ENCODE results near the gene NDUFAF2. TPM values are rescaled to one million over a fixed set of nuclear protein-coding genes. Genes with fewer than 3 reads are reported as not detected.
"Not testable (repeated sequence)": the region's sequence is repeated elsewhere in the genome, so short reads cannot be mapped to it uniquely, and the experiment has no call there.

Gene NDUFAF2
- total RNA-seq, 1 donor from 2014 or later, result 13.9 TPM

DNA sequence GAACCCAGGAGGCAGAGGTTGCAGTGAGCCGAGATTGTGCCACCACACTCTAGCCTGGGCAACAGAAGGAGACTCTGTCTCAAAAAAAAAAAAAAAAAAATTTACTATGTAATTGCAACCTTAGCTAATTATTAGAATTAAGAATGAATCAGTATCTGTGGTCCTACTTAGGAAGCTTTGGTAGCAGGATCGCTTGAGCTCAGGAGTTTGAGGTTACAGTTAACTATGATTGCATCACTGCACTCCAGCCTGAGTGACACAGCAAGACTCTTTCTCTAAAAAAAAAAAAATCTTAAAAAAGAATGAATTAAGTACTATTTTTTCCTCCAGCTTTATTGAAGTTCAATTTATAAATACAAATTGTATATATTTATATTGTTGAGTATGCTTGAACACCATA is 16.7 kb downstream of the NDUFAF2 start:
- H3K27me3 Mint-ChIP-seq (ENCODE audit: unreplicated experiment), result no peaks in the 10 kb centered on the region
- no peaks in the 10 kb centered on the region for H3K36me3 Mint-ChIP-seq (ENCODE audit: low read depth, unreplicated experiment)
- TF ChIP-seq, protein P1, sequence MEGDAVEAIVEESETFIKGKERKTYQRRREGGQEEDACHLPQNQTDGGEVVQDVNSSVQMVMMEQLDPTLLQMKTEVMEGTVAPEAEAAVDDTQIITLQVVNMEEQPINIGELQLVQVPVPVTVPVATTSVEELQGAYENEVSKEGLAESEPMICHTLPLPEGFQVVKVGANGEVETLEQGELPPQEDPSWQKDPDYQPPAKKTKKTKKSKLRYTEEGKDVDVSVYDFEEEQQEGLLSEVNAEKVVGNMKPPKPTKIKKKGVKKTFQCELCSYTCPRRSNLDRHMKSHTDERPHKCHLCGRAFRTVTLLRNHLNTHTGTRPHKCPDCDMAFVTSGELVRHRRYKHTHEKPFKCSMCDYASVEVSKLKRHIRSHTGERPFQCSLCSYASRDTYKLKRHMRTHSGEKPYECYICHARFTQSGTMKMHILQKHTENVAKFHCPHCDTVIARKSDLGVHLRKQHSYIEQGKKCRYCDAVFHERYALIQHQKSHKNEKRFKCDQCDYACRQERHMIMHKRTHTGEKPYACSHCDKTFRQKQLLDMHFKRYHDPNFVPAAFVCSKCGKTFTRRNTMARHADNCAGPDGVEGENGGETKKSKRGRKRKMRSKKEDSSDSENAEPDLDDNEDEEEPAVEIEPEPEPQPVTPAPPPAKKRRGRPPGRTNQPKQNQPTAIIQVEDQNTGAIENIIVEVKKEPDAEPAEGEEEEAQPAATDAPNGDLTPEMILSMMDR (IDR thresholded peaks at IDR 0.05; ENCODE audit: unreplicated experiment), result no peak
- no peaks in the 10 kb centered on the region for H3K4me1 Mint-ChIP-seq (ENCODE audit: unreplicated experiment)
- no peak overlapping the region for H3K4me3 Mint-ChIP-seq (ENCODE audit: unreplicated experiment)
- H3K9me3 Mint-ChIP-seq (ENCODE audit: unreplicated experiment), result no peaks in the 10 kb centered on the region
- no peak overlapping the region for H3K27ac Mint-ChIP-seq (ENCODE audit: unreplicated experiment)
- DNase-seq (ENCODE audit: low spot score), result no peak

DNA sequence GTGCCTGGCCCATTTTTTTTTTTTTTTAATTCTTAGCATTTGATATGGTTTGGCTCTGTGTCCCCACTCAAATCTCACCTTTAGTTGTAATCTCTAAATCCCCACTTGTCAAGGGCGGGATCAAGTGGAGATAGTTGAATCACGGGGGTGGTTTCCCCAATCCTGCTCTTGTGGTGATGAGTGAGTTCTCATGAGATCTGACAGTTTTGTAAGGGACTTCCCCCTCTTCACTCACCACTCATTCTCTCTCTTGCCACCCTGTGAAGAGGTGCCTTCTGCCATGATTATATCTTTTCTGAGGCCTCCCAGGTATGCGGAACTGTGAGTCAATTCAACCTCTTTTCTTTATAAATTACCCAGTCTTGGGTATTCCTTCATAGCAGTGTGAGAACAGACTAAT is 27.2 kb downstream of the NDUFAF2 start:
- Mint-ChIP-seq H3K4me3 (ENCODE audit: unreplicated experiment) (no peak overlapping the region), H3K9me3 (ENCODE audit: unreplicated experiment) (no peaks in the 10 kb centered on the region), H3K27ac (ENCODE audit: unreplicated experiment) (no peak overlapping the region), H3K4me1 (ENCODE audit: unreplicated experiment) (no peaks in the 10 kb centered on the region), H3K36me3 (ENCODE audit: low read depth, unreplicated experiment) (no peaks in the 10 kb centered on the region), H3K27me3 (ENCODE audit: unreplicated experiment) (no peaks in the 10 kb centered on the region)
- TF ChIP-seq, protein P1 (IDR thresholded peaks at IDR 0.05; ENCODE audit: unreplicated experiment), result no peak
- DNase-seq (ENCODE audit: low spot score), result no peak

GRCh38 chr5:60977956-60978737 is 33.1 kb downstream of the NDUFAF2 start:
- peak overlapping the region; percentile 14 for H3K27ac Mint-ChIP-seq (ENCODE audit: unreplicated experiment)
- TF ChIP-seq, protein P1 (IDR thresholded peaks at IDR 0.05; ENCODE audit: unreplicated experiment), result no peak
- H3K36me3 Mint-ChIP-seq (ENCODE audit: low read depth, unreplicated experiment), result peaks cover 3% of the 10 kb centered on the region

GRCh38 chr5:60978968-60979367 is 34.0 kb downstream of the NDUFAF2 start:
- Mint-ChIP-seq H3K9me3 (ENCODE audit: unreplicated experiment) (no peaks in the 10 kb centered on the region), H3K4me3 (ENCODE audit: unreplicated experiment) (no peak overlapping the region), H3K36me3 (ENCODE audit: low read depth, unreplicated experiment) (peaks cover 3% of the 10 kb centered on the region), H3K4me1 (ENCODE audit: unreplicated experiment) (peaks cover 3% of the 10 kb centered on the region), H3K27ac (ENCODE audit: unreplicated experiment) (no peak overlapping the region), H3K27me3 (ENCODE audit: unreplicated experiment) (peaks cover 2% of the 10 kb centered on the region)
- TF ChIP-seq, protein P1 (IDR thresholded peaks at IDR 0.05; ENCODE audit: unreplicated experiment), result no peak
- no peak for DNase-seq (ENCODE audit: low spot score)

More at GRCh38 chr5:60977956-60978737, 33.1 kb downstream of the NDUFAF2 start:
- peaks cover 3% of the 10 kb centered on the region for H3K4me1 Mint-ChIP-seq (ENCODE audit: unreplicated experiment)
- no peaks in the 10 kb centered on the region for H3K9me3 Mint-ChIP-seq (ENCODE audit: unreplicated experiment)
- no peak overlapping the region for H3K4me3 Mint-ChIP-seq (ENCODE audit: unreplicated experiment)
- no peak for DNase-seq (ENCODE audit: low spot score)
- peaks cover 2% of the 10 kb centered on the region for H3K27me3 Mint-ChIP-seq (ENCODE audit: unreplicated experiment)

DNA sequence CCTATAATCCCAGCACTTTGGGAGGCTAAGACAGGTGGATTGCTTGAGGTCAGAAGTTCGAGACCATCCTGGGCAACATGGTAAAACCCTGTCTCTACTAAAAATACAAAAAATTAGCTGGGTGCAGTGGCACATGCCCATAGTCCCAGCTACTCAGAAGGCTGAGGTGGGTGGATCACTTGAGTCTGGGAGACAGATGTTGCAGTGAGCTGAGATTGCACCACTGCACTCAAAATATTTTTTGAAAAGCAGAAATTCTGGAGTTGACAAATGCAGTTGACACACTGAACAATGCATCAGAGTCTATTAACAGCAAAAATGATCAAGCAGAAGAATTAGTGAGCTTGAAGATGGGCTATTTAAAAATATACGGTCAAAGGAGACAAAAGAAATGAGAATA is 35.5 kb downstream of the NDUFAF2 start:
- peaks cover 2% of the 10 kb centered on the region for H3K27me3 Mint-ChIP-seq (ENCODE audit: unreplicated experiment)
- H3K4me1 Mint-ChIP-seq (ENCODE audit: unreplicated experiment), result peaks cover 3% of the 10 kb centered on the region
- DNase-seq (ENCODE audit: low spot score), result no peak
- peaks cover 3% of the 10 kb centered on the region for H3K36me3 Mint-ChIP-seq (ENCODE audit: low read depth, unreplicated experiment)
- TF ChIP-seq, protein P1 (IDR thresholded peaks at IDR 0.05; ENCODE audit: unreplicated experiment), result no peak
- no peaks in the 10 kb centered on the region for H3K9me3 Mint-ChIP-seq (ENCODE audit: unreplicated experiment)
- H3K4me3 Mint-ChIP-seq (ENCODE audit: unreplicated experiment), result no peak overlapping the region
- H3K27ac Mint-ChIP-seq (ENCODE audit: unreplicated experiment), result no peak overlapping the region

DNA sequence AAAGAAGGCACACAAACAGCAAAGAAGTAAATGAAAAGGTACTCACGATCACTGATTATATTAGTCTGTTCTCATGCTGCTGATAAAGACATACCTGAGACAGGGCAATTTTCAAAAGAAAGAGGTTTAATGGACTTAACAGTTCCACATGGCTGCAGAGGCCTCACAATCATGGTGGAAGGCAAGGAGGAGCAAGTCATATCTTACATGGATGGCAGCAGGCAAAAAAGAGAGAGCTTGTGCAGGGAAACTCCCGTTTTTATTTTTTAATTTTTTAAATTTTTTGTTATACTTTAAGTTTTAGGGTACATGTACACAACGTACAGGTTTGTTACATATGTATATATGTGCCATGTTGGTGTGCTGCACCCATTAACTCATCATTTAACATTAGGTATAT is 37.1 kb downstream of the NDUFAF2 start:
- not testable (repeated sequence) for H3K4me3 Mint-ChIP-seq (ENCODE audit: unreplicated experiment); DNase-seq (ENCODE audit: low spot score); H3K9me3 Mint-ChIP-seq (ENCODE audit: unreplicated experiment); H3K36me3 Mint-ChIP-seq (ENCODE audit: low read depth, unreplicated experiment); H3K27ac Mint-ChIP-seq (ENCODE audit: unreplicated experiment); H3K27me3 Mint-ChIP-seq (ENCODE audit: unreplicated experiment); H3K4me1 Mint-ChIP-seq (ENCODE audit: unreplicated experiment)

Data from endothelial cell (in vitro differentiated cells).